ENCODE data around the gene THOP1.
A peak's percentile ranks its signal among the peaks of the same experiment; 100 is the strongest.
"Not testable (repeated sequence)": the region's sequence is repeated elsewhere in the genome, so short reads cannot be mapped to it uniquely, and the experiment has no call there.

The THOP1 gene

DNA sequence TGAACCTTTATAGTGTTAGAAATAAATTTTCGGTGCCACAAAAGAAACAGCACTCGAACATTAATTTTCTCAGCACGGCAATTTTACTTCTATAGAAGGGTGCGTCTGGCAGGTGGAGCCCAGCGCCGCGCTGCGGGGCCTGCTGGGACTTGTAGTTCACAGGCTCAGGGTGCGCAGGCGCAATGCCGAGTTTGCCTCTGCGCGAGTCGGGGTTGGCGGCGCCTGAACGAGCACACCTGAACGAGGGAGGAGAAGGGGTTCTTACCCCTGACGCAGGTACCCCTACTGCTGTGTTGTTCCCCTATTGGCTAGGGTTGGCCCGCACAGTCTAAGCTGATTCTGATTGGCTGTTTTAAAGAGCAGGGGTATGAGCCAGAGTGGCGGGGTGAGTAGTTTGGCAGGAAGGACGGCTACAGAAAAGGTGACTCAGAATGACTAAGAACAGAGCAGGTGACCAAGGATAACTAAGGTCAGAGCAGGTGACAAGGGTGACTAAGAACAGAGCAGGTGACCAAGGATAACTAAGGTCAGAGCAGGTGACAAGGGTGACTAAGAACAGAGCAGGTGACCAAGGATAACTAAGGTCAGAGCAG lies 32.0 kb downstream of the THOP1 start:
- not testable (repeated sequence) for DNase-seq

DNA sequence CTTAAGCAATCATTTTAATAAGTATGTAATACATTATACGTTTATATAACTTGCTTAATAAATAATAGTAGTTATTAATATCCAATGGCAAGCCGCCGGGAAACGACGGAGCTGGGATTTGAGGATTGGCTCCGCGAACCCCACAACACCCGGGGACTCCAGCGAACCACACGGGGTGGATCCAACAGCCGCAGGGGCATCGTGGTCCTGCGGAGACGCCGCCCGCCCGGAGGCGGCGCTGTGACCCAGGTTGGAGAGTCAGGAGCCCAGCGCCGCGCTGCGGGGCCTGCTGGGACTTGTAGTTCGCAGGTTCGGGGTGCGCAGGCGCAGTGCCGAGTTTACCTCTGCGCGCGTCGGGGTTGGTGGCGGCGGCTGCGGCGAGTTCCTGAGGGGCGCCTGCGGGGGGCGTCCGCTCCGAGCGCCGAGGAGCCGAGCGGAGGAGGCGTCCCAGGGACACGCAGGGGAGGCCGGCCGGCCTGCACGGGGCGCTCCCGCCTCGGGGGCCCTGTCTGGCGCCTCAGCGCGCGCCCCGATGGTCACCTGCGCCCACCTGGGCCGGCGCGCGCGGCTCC lies 34.3 kb downstream of the THOP1 start, which contains the start of gene ZNF554:
Gene ZNF554 (plus strand): TSS at position 329 of the 572 bp plus-strand sequence. CDS start 204 bp downstream, at position 533.
- DNase-seq: peak; percentile 93

DNA sequence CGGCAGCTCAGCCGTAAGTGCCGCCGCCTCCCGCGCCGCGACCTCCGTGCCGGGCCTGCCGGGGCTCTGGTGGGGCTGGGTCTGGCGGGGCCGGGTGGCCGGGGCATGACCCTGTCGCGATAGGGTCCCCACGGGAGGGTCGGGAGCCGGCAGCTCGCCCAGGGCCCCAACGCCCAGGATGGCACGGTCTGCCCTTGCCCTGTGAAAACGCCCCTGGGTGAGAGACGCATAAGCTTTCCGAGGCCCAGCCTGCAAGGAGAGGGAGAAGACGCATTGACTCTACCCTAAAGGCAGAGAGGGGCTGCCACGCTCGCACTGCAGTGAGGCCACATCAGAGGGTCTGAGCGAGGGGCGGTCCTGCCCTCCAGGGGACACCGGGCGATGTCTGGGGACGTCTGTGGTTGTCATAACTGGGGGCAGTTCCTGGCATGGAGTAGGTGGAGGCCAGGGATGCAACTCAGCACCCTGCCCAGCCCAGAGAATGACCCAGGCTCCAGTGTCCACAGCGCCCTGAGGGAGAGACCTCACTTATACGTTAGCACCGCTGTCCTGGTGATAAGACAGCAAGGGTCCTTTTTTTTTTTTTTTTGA lies 34.9 kb downstream of the THOP1 start:
- no peak for DNase-seq

DNA sequence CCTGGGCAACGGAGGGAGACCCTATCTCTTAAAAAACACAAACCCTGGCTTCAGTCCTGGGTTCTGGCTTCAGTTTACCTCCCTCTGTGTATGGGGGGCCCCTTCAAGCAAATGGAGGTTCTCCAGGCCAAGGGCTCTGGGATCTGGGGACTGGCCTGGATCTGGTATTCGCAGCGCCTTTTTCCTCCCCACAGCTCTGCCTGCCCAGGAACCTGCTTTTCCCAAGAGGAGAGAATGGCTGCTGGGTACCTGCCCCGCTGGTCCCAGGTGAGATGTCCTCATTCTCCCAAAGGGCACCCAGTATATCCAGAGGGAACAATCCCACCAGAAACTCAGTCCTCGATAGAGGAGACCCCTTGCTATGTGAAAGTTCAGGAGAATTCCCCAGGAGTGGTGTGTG lies 37.5 kb downstream of the THOP1 start:
- no peak for DNase-seq

DNA sequence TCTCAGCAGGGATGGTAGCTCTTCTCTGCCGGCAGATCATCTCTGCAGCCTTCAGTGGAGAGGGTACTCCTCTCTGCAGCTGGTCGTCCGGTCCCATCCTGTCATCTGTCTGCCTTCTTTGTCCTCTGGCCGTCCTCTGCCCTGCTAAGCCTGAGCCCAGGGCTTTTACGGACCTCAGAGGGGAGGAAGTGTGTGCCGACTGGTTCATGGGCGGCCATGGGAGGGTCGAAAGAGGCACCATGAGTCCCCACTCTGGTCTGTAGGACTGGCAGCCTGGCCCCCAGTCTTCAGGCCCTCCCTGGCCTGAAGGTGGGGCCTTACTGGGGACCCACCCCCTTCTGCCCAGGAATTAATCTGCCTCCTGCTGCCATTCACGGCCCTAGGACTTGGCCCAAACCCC lies 38.3 kb downstream of the THOP1 start:
- no peak for DNase-seq

GRCh38 chr19:2824129-2824528 lies 38.8 kb downstream of the THOP1 start:
- no peak for DNase-seq

- no peak for DNase-seq
Measured at GRCh38 chr19:2827022-2827421, 41.7 kb downstream of the THOP1 start.

DNA sequence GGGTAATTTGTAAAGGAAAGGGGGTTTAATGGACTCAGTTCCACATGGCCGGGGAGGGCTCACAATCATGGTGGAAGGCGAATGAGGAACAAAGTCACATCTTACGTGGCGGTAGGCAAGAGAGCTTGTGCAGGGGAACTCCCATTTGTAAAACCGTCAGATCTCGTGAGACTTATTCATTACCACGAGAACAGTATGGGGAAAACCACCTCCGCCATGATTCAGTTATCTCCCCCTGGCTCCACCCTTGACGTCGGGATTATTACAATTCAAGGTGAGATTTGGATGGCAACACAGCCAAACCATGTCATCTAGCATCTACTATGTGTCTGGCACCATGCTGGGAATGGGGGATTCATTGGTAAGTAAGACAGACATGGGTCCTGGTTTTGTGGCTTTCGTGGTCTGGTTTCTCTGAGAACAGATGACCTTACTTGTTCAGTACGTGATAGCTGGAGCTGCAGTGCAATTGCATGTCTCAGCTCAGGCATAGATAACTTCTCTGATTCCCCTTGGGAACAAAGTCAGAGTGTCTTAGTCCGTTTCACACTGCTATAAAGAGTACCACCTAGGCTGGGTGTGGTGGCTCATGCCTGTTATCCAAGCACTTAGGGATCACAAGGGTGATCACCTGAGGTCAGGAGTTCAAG lies 42.7 kb downstream of the THOP1 start:
- peak; percentile 13 for DNase-seq

GRCh38 chr19:2834294-2834871 lies 49.1 kb downstream of the THOP1 start:
- no peak for DNase-seq

GRCh38 chr19:2837430-2837829 lies 52.1 kb downstream of the THOP1 start:
- no peak for DNase-seq

DNA sequence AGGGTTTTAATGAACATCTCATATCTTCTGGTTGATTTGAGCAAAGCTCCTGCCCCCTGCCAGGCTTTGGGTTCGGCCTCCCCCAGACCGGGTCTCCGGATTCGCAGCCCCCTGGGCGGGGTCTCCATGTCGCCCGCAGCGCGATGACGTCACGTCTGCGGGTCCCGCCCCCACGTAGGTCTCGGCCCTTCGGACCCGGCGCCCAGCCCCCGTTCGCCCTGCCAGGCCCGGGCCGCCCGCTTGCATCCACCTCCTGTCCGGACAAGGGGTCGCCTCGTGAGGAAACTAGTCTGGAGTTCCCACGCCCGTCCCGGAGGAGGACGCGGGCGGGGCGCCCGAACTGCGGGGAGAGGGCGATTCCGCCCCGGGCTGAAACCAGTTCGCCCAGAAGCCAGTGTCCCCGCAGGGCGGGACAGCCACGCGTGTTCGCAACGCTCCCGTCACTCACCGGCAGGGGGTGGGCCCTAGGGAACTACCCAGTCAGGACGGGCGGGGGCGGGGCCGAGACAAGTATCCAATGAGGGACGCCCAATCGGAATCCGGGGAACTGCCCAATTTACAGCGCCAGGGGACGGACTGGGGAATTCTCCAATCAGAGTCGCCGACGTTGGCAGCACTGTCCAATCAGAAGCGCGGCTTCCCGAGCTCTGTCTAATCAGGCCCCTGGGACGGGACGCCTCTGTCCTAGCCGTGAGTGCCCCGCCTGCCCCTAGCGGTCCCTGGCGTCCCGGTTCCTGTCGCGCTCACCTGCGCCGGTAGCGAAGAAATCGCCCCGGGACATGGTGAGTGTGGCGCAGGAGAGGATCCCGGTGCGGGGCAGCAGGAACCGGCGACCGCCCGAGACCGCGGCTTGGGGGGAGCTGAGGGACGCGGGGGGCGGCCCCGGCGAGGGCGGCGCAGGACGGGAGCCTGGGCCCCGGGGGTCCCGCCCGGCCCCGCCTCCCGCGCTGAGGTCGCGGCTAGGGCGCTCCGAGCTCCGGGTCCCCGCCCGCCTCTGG lies 55.8 kb downstream of the THOP1 start, which contains the start of gene ZNF555:
Gene ZNF555 (plus strand): TSS at position 682 of the 998 bp plus-strand sequence. CDS start 98 bp downstream, at position 780.
- DNase-seq: peak; percentile 98

- DNase-seq: no peak
Measured at GRCh38 chr19:2841855-2842574, 56.7 kb downstream of the THOP1 start.

- no peak for DNase-seq
Measured at GRCh38 chr19:2845107-2845506, 59.8 kb downstream of the THOP1 start.

GRCh38 chr19:2846180-2846894 lies 61.0 kb downstream of the THOP1 start:
- no peak for DNase-seq

DNA sequence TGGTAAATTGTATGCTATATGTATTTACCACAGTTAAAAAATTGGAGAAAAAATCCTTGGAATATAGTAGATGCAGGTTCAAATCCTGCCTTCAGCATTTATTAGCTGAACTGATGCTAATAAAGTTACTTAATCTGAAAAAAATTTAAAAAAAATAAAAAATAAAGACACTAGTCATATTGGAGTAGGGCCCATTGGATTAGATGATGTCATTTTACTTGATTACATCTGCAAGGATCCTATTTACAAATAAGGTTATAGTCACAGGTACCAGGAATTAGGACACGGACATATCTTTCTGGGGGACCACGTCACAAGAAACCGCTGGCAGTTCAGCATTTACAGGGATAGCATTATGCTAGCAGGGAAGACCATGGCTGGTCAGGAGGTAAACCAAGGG lies 62.2 kb downstream of the THOP1 start:
- DNase-seq: no peak

DNA sequence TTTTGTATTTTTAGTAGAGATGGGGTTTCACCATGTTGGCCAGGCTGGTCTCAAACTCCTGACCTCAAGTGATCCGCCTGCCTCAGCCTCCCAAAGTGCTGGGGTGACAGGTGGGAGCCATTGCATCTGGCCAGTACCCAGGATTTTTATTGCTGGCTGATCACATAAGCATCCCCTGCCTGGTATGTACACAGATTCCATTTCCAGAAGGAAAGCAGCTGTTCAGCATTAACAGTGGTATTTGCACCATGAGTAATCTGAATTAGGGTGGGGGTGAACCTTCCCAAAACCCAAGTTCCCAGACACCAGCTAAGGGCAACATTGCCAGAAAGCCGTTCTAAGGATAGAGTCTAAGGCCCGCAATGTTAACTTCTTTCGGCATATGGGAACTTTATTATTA lies 63.3 kb downstream of the THOP1 start:
- DNase-seq: no peak

GRCh38 chr19:2850256-2850925 lies 65.1 kb downstream of the THOP1 start:
- no peak for DNase-seq

- no peak for DNase-seq
Measured at GRCh38 chr19:2852598-2852997, 67.3 kb downstream of the THOP1 start.

DNA sequence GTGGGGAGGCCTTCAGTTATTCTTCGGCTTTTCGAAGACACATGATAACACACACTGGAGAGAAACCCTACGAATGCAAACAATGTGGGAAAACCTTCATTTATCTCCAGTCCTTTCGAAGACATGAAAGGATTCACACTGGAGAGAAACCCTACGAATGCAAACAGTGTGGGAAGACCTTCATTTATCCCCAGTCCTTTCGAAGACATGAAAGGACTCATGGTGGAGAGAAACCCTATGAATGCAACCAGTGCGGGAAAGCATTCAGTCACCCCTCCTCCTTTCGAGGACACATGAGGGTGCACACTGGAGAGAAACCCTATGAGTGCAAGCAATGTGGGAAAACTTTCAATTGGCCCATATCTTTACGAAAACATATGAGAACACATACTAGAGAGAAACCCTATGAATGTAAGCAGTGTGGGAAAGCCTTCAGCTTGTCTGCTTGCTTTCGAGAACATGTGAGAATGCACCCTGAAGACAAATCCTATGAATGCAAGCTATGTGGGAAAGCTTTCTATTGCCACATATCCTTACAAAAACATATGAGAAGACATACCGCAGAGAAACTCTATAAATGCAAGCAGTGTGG lies 67.8 kb downstream of the THOP1 start:
- no peak for DNase-seq

GRCh38 chr19:2854849-2855248 lies 69.5 kb downstream of the THOP1 start:
- no peak for DNase-seq

Measured in OCI-M1 (cell line).